B cell (primary cell): ENCODE measurements around the gene CD207. TPM values are rescaled to one million over a fixed set of nuclear protein-coding genes. Genes with fewer than 3 reads are reported as not detected.

ENCODE experiments used
- ATAC-seq: fragments of 200-7000 bp; cut with Tn5 transposase; one replicate; pipeline ENCODE4 v1.10.0; 2021; ENCODE audit warnings: low read depth, mild to moderate bottlenecking, moderate number of reproducible peaks, moderate library complexity
- CTCF ChIA-PET: fragments of 350-600 bp; sonication (Branson Sonifier 250); formaldehyde crosslinking; loops from one replicate; lab custom pipeline; 2021; ENCODE audit warnings: antibody characterized with exemption, inconsistent platforms; lab: Charles Lee
- POLR2A ChIA-PET: fragments of 350-600 bp; sonication (Branson Sonifier 250); formaldehyde crosslinking; loops from one replicate; lab custom pipeline; 2021; ENCODE audit warnings: antibody characterized with exemption; lab: Charles Lee
- DNase-seq: peaks from one replicate; pipeline ENCODE4 v3.0.0; 2013
- H2AFZ ChIP-seq: 2 replicates; pipeline ENCODE4 v1.6.1; 2012; ENCODE audit warnings: mild to moderate bottlenecking, low read depth, low read length; ENCODE audit not compliant: insufficient read depth, poor library complexity, severe bottlenecking
- H3K27ac ChIP-seq, 2 donors: 1 replicate in 1 of 2; 2 replicates in 1 of 2; pipeline ENCODE4 v1.5.1; 2012 to 2013; ENCODE audit warnings: low read length in 2 of 2, mild to moderate bottlenecking in 2 of 2, moderate library complexity in 1 of 2
- H3K27me3 ChIP-seq, 4 experiments: fragments of 200-600 bp in 1 of 4; sonication (generic) in 1 of 4; replicated peaks in 1 of 4; 1 replicate in 2 of 4; 2 replicates in 2 of 4; pipeline versions ENCODE4 v1.6.1 to v1.7.0; 2013 to 2016; ENCODE audit warnings: low read length in 3 of 4, mild to moderate bottlenecking in 2 of 4, mixed read lengths in 1 of 4, moderate library complexity in 1 of 4; ENCODE audit not compliant: insufficient read depth in 4 of 4, control insufficient read depth in 3 of 4; ENCODE audit errors: control extremely low read depth in 1 of 4
- H3K36me3 ChIP-seq, 2 experiments: replicated peaks in 1 of 2; 1 replicate in 1 of 2; 2 replicates in 1 of 2; pipeline versions ENCODE4 v1.6.1 to v1.7.1; 2013; ENCODE audit warnings: low read length in 1 of 2; ENCODE audit not compliant: insufficient read depth in 2 of 2, control insufficient read depth in 1 of 2; ENCODE audit errors: control extremely low read depth in 1 of 2, extremely low read depth in 1 of 2
- H3K4me1 ChIP-seq, 2 donors: fragments of 200-600 bp in 1 of 2; sonication (generic) in 1 of 2; 1 replicate in 1 of 2; 2 replicates in 1 of 2; pipeline versions ENCODE4 v1.5.1 to v1.6.1; 2013 to 2017; ENCODE audit warnings: low read length in 2 of 2; ENCODE audit not compliant: control insufficient read depth in 2 of 2, insufficient read depth in 2 of 2
- H3K4me2 ChIP-seq: replicated peaks from 2 replicates; pipeline ENCODE3; 2012; ENCODE audit warnings: mild to moderate bottlenecking, low read depth, low read length; ENCODE audit not compliant: poor library complexity, severe bottlenecking
- H3K4me3 ChIP-seq, 5 experiments: fragments of 200-600 bp in 1 of 5; sonication (generic) in 1 of 5; 1 replicate in 3 of 5; 2 replicates in 2 of 5; pipeline versions ENCODE4 v1.5.1 to v1.7.0; 2011 to 2016; ENCODE audit warnings: low read length in 4 of 5, mild to moderate bottlenecking in 4 of 5, low read depth in 2 of 5, control low read depth in 1 of 5, moderate library complexity in 1 of 5; ENCODE audit not compliant: insufficient read depth in 1 of 5; ENCODE audit errors: control extremely low read depth in 1 of 5, extremely low read depth in 1 of 5
- H3K79me2 ChIP-seq: fragments of 200-600 bp; sonication (generic); one replicate; pipeline ENCODE4 v1.6.0; 2016; ENCODE audit warnings: low read length; ENCODE audit not compliant: control insufficient read depth, insufficient read depth
- H3K9ac ChIP-seq: fragments of 200-600 bp; sonication (generic); 2 replicates; pipeline ENCODE4 v1.6.1; 2017; ENCODE audit warnings: mild to moderate bottlenecking, low read length, moderate library complexity
- H3K9me3 ChIP-seq, 3 donors: one replicate each; pipeline versions ENCODE4 v1.6.1 to v1.7.1; 2013; ENCODE audit warnings: low read length in 2 of 3; ENCODE audit not compliant: control insufficient read depth in 2 of 3, insufficient read depth in 1 of 3; ENCODE audit errors: control extremely low read depth in 1 of 3
- H4K20me1 ChIP-seq: 2 replicates; pipeline ENCODE4 v1.6.0; 2012; ENCODE audit warnings: mild to moderate bottlenecking, low read length; ENCODE audit not compliant: insufficient read depth, control insufficient read depth, poor library complexity, severe bottlenecking
- H3K27ac Mint-ChIP-seq: one replicate; pipeline ENCODE4 v1.8.0; 2021; ENCODE audit warnings: mixed read lengths
- H3K27me3 Mint-ChIP-seq: one replicate; pipeline ENCODE4 v1.8.0; 2021; ENCODE audit warnings: mixed read lengths
- H3K4me1 Mint-ChIP-seq: one replicate; pipeline ENCODE4 v1.8.0; 2021; ENCODE audit warnings: mixed read lengths
- H3K4me3 Mint-ChIP-seq: one replicate; pipeline ENCODE4 v1.8.0; 2021; ENCODE audit warnings: mixed read lengths
- H3K9me3 Mint-ChIP-seq: one replicate; pipeline ENCODE4 v1.8.0; 2022; ENCODE audit warnings: mixed read lengths; ENCODE audit not compliant: insufficient read depth
- CTCF ChIP-seq: fragments of 200-600 bp; IDR thresholded peaks from one replicate; pipeline ENCODE4 v1.8.0; 2022; ENCODE audit warnings: antibody characterized with exemption, mild to moderate bottlenecking
- EZH2 ChIP-seq: IDR thresholded peaks from 2 replicates; pipeline ENCODE4 v1.6.1; 2012; ENCODE audit warnings: borderline replicate concordance, low read depth, mild to moderate bottlenecking, moderate library complexity, low read length; ENCODE audit not compliant: insufficient read depth, poor library complexity, severe bottlenecking
- WGBS: methylation state at CpG from one replicate; pipeline ENCODE4 v1.1.5; 2013; ENCODE audit warnings: missing lambda C conversion rate; ENCODE audit not compliant: insufficient coverage; 5-methylcytosine and 5-hydroxymethylcytosine counted together
- intact Hi-C: fragments of 100-400 bp; cut with micrococcal nuclease; formaldehyde crosslinking; loops from one replicate; pipeline ENCODE4 v1.10.0; 2022
- polyA plus RNA-seq: library from polyadenylated mRNA; depleted of rRNA; stranded (reverse); fragments of >200 nt; gene quantifications from 2 replicates; pipeline ENCODE4 v1.2.3, GENCODE V29; 2012
- total RNA-seq, 2 donors: library from RNA; stranded (reverse); fragments of 120-200 nt in 1 of 2; gene quantifications; 1 replicate in 1 of 2; 2 replicates in 1 of 2; pipeline versions ENCODE4 v1.2.3 to v1.2.4, GENCODE V29; 2013 to 2022

CD207 gene
- total and polyA plus RNA-seq, 2 donors (not counting 1 experiment from before 2014, with no cell fraction given), result not detected

- Mint-ChIP-seq H3K27ac (no peak overlapping the region), H3K4me3 (no peak overlapping the region), H3K9me3 (no peaks in the 10 kb centered on the region), H3K4me1 (peaks cover 7% of the 10 kb centered on the region), H3K27me3 (peaks cover 51% of the 10 kb centered on the region)
- Histone ChIP-seq H4K20me1 (no peaks in the 10 kb centered on the region), H3K27me3 (peaks cover 0 to 42% (median 16%) of the 10 kb centered on the region in 4 experiments), H3K4me1 (peaks cover 11 to 15% of the 10 kb centered on the region in 2 donors), H3K4me2 (no peak overlapping the region), H2AFZ (no peak overlapping the region), H3K36me3 (no peaks in the 10 kb centered on the region), H3K27ac (no peak overlapping the region), H3K9me3 (peaks cover 0 to 12% (median 0%) of the 10 kb centered on the region in 3 donors), H3K79me2 (no peaks in the 10 kb centered on the region), H3K4me3 (no peak overlapping the region), H3K9ac (no peak overlapping the region)
- no peak for TF ChIP-seq CTCF
- ATAC-seq, result no peak
- POLR2A ChIA-PET, result no interaction called here
- no CpG with 5 or more reads among the region's 2 CpGs for WGBS
- DNase-seq, result no peak
- intact Hi-C loops, result no loop called here
- CTCF ChIA-PET, result no interaction called here
Measured at GRCh38 chr2:70793450-70793849, 42.2 kb downstream of the CD207 start.

- POLR2A ChIA-PET, result no interaction called here
- Histone ChIP-seq H2AFZ (peak within 1 kb of the TSS; percentile 62), H4K20me1 (no peaks in the 10 kb centered on the region), H3K27ac (no peak within 1 kb of the TSS), H3K79me2 (no peaks in the 10 kb centered on the region), H3K4me2 (peak within 1 kb of the TSS; percentile 82), H3K9ac (peak within 1 kb of the TSS; percentile 40), H3K4me3 (peak within 1 kb of the TSS in 3 of 5 experiments; percentile 23 to 49 (median 42)), H3K4me1 (peaks cover 11 to 15% of the 10 kb centered on the region in 2 donors), H3K27me3 (peaks cover 0 to 52% (median 27%) of the 10 kb centered on the region in 4 experiments), H3K9me3 (peaks cover 0 to 7% (median 0%) of the 10 kb centered on the region in 3 donors), H3K36me3 (no peaks in the 10 kb centered on the region)
- ATAC-seq (no peak), DNase-seq (no peak)
- Mint-ChIP-seq H3K27me3 (peaks cover 66% of the 10 kb centered on the region), H3K9me3 (no peaks in the 10 kb centered on the region), H3K4me3 (peak within 1 kb of the TSS; percentile 84), H3K4me1 (peaks cover 7% of the 10 kb centered on the region), H3K27ac (no peak within 1 kb of the TSS)
- 10% methylated on average over 68 of the region's 69 CpGs for WGBS
- peak; percentile 84 for TF ChIP-seq EZH2
- no peak for TF ChIP-seq CTCF
- CTCF ChIA-PET, result interaction anchor here (0.9 to 3.7 kb wide), 6 partner anchors 12 to 157 kb away, joined by 3 to 18 read pairs (median 4); partner anchors contain the start of gene ADD2
- intact Hi-C loops, result no loop called here
Measured at GRCh38 chr2:70790136-70790828, 45.3 kb downstream of the CD207 start, which contains the start of gene FIGLA. TSS of gene FIGLA (minus strand) at chr2:70790643. CDS start at chr2:70790638, 5 bp downstream.
